Panc1 (cell line): Measurements from ENCODE around the gene SPP1. TPM values are rescaled to one million over a fixed set of nuclear protein-coding genes. Genes with fewer than 3 reads are reported as not detected.

Source experiments
- ATAC-seq: fragments of 200-7000 bp; cut with Tn5 transposase; 2 replicates; pipeline ENCODE4 v1.9.1; 2020; ENCODE audit warnings: mild to moderate bottlenecking, moderate library complexity
- BruUV-seq: library from RNA; stranded (reverse); fragments of 400-500 nt; replicated peaks from 2 replicates; lab custom pipeline; 2021; lab: Mats Ljungman, UMichigan
- CTCF ChIA-PET: fragments of 300-600 bp; sonication (Branson Sonifier 250); formaldehyde crosslinking; loops from one replicate; lab custom pipeline; 2022; ENCODE audit warnings: antibody characterized with exemption; lab: Charles Lee
- POLR2A ChIA-PET: fragments of 300-600 bp; sonication (Branson Sonifier 250); formaldehyde crosslinking; loops from one replicate; lab custom pipeline; 2022; ENCODE audit warnings: antibody characterized with exemption; lab: Charles Lee
- DNase-seq: peaks from one replicate; pipeline ENCODE4 v3.0.0-alpha.2; 2010; ENCODE audit warnings: low read depth, low spot score
- H3K27ac ChIP-seq: 2 replicates; pipeline ENCODE4 v1.5.1; 2011; ENCODE audit warnings: mild to moderate bottlenecking, low read length, inconsistent platforms
- H3K27me3 ChIP-seq: fragments of 200-500 bp; sonication (Bioruptor generic); 2 replicates; pipeline ENCODE4 v1.6.0; 2014; ENCODE audit warnings: low read length, inconsistent platforms; ENCODE audit not compliant: control insufficient read depth, insufficient read depth
- H3K36me3 ChIP-seq: fragments of 200-500 bp; sonication (Bioruptor generic); 2 replicates; pipeline ENCODE4 v1.5.1; 2014; ENCODE audit warnings: inconsistent platforms, mild to moderate bottlenecking, low read length, moderate library complexity; ENCODE audit not compliant: control insufficient read depth, insufficient read depth
- H3K4me1 ChIP-seq: 2 replicates; pipeline ENCODE4 v1.5.1; 2011; ENCODE audit warnings: inconsistent platforms, mild to moderate bottlenecking, low read length, moderate library complexity; ENCODE audit not compliant: control insufficient read depth, insufficient read depth
- H3K4me3 ChIP-seq, 2 experiments: 2 replicates each; pipeline ENCODE4 v1.5.1; 2011 to 2012; ENCODE audit warnings: low read depth in 2 of 2, low read length in 2 of 2, mild to moderate bottlenecking in 2 of 2, inconsistent platforms in 1 of 2, moderate library complexity in 1 of 2
- H3K9me3 ChIP-seq: fragments of 200-500 bp; sonication (Bioruptor generic); 2 replicates; pipeline ENCODE4 v1.5.1; 2014; ENCODE audit warnings: low read depth, mild to moderate bottlenecking, inconsistent platforms, low read length, moderate library complexity; ENCODE audit not compliant: control insufficient read depth, insufficient read depth
- CTCF ChIP-seq: fragments of 450-650 bp; IDR thresholded peaks from 2 replicates; pipeline ENCODE4 v1.5.1; 2017; ENCODE audit warnings: mild to moderate bottlenecking
- POLR2AphosphoS5 ChIP-seq: IDR thresholded peaks from 2 replicates; pipeline ENCODE4 v1.6.1; 2012; ENCODE audit warnings: mild to moderate bottlenecking, low read depth, low read length, moderate library complexity
- REST ChIP-seq, 2 experiments: IDR thresholded peaks; 2 replicates each; pipeline ENCODE4 v1.6.1; 2011 to 2012; ENCODE audit warnings: low read depth in 2 of 2, control low read depth in 1 of 2, low read length in 1 of 2, mild to moderate bottlenecking in 1 of 2, moderate library complexity in 1 of 2; ENCODE audit not compliant: insufficient read depth in 1 of 2
- SIN3A ChIP-seq: IDR thresholded peaks from 2 replicates; pipeline ENCODE4 v1.6.1; 2012; ENCODE audit warnings: low read depth, mild to moderate bottlenecking, low read length, moderate library complexity, borderline replicate concordance; ENCODE audit not compliant: insufficient read depth
- TCF7L2 ChIP-seq: IDR thresholded peaks from 2 replicates; pipeline ENCODE4 v1.6.1; 2011; ENCODE audit warnings: mild to moderate bottlenecking, low read depth, low read length, inconsistent platforms
- in situ Hi-C: cut with HindIII; loops from 2 replicates; pipeline ENCODE4 v1.10.0; 2016; ENCODE audit warnings: low sequenced_read_pairs, low pct_unique_long_range_greater_than_20kb
- intact Hi-C: fragments of 100-400 bp; cut with micrococcal nuclease; formaldehyde crosslinking; loops from one replicate; pipeline ENCODE4 v1.10.0; 2022; ENCODE audit not compliant: unreplicated experiment
- total RNA-seq: library from RNA; stranded (reverse); gene quantifications from one replicate; pipeline ENCODE4 v1.2.1, GENCODE V29; 2021; ENCODE audit not compliant: unreplicated experiment

SPP1 gene
- total RNA-seq, 1 experiment from 2014 or later = 1.6 TPM

GRCh38 chr4:87978681-87979080 is 3.2 kb downstream of the SPP1 start:
- TF ChIP-seq POLR2AphosphoS5 (no peak), CTCF (no peak), SIN3A (no peak), REST (IDR thresholded peaks at IDR 0.05; ENCODE audit: insufficient read depth in 1 of 2, low read depth in 2 of 2, low read length in 1 of 2) (no peak), TCF7L2 (no peak)
- Histone ChIP-seq H3K4me3 (no peak overlapping the region), H3K9me3 (no peaks in the 10 kb centered on the region), H3K27ac (no peak overlapping the region), H3K36me3 (no peaks in the 10 kb centered on the region), H3K4me1 (no peaks in the 10 kb centered on the region; the same call in 1 of the 2 replicates), H3K27me3 (peaks cover 6% of the 10 kb centered on the region; the same call in 1 of the 2 replicates)
- DNase-seq (no peak), ATAC-seq (no peak)
- BruUV-seq = no TSS peak
- intact Hi-C loops (loop anchor here (10.0 kb wide), 1 partner anchor 304 kb away; no protein-coding TSS in a partner anchor), in situ Hi-C loops (no loop called here)
- ChIA-PET CTCF (no interaction called here), POLR2A (no interaction called here)

- TF ChIP-seq POLR2AphosphoS5 (no peak), SIN3A (no peak), CTCF (no peak), REST (IDR thresholded peaks at IDR 0.05; ENCODE audit: insufficient read depth in 1 of 2, low read depth in 2 of 2, low read length in 1 of 2) (no peak), TCF7L2 (no peak)
- H3K27me3 ChIP-seq = peaks cover 6% of the 10 kb centered on the region; the same call in 1 of the 2 replicates
- BruUV-seq = no TSS peak
- intact Hi-C loops (loop anchor here (10.0 kb wide), 1 partner anchor 305 kb away; no protein-coding TSS in a partner anchor), in situ Hi-C loops (no loop called here)
- no peaks in the 10 kb centered on the region for H3K36me3 ChIP-seq
- no peak overlapping the region for H3K4me3 ChIP-seq
- no peaks in the 10 kb centered on the region for H3K9me3 ChIP-seq
- ChIA-PET CTCF (no interaction called here), POLR2A (interaction anchor here (0.5 kb wide), 1 partner anchor 1868 kb away, joined by 5 read pairs; no protein-coding TSS in a partner anchor)
- no peaks in the 10 kb centered on the region; the same call in 1 of the 2 replicates for H3K4me1 ChIP-seq
- no peak overlapping the region for H3K27ac ChIP-seq
- DNase-seq (no peak), ATAC-seq (no peak)
Observed at GRCh38 chr4:87979810-87980209, 4.3 kb downstream of the SPP1 start.
